MM.1S (cell line): Measurements from ENCODE around the gene BATF3.

Experiments used
- EZH2 ChIP-seq: fragments of 300-600 bp; sonication (generic); optimal IDR thresholded peaks from 2 replicates; pipeline ENCODE3; 2017; ENCODE audit warnings: low read depth, mild to moderate bottlenecking, antibody characterized with exemption, low read length, mixed read lengths
- TF ChIP-seq, protein P1 (sequence below): fragments of 300-600 bp; sonication (generic); IDR thresholded peaks from 2 replicates; pipeline ENCODE4 v1.5.1; 2016; ENCODE audit warnings: antibody characterized with exemption, low read length, mixed read lengths

DNA sequence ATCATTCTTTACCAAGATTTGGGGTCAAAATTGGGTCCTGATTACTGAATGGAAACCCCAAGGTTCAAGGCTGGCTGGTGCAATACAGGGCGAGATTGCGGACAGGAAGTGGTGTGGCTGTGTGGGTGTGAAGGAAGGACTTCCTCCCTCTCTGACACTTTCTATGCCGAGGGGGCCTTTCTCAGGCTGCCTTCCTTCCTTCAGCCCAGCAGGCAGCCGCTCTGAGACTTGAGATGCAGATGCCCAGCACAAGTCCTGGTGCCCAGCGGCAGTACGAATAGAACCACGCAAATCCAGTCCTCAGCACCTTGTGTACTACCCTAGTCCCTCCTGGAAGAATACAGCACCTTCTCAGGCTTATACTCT is 16.3 kb downstream of the BATF3 start:
- TF ChIP-seq, protein P1, sequence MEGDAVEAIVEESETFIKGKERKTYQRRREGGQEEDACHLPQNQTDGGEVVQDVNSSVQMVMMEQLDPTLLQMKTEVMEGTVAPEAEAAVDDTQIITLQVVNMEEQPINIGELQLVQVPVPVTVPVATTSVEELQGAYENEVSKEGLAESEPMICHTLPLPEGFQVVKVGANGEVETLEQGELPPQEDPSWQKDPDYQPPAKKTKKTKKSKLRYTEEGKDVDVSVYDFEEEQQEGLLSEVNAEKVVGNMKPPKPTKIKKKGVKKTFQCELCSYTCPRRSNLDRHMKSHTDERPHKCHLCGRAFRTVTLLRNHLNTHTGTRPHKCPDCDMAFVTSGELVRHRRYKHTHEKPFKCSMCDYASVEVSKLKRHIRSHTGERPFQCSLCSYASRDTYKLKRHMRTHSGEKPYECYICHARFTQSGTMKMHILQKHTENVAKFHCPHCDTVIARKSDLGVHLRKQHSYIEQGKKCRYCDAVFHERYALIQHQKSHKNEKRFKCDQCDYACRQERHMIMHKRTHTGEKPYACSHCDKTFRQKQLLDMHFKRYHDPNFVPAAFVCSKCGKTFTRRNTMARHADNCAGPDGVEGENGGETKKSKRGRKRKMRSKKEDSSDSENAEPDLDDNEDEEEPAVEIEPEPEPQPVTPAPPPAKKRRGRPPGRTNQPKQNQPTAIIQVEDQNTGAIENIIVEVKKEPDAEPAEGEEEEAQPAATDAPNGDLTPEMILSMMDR, result no peak
- TF ChIP-seq EZH2, result no peak
